SK-N-MC (cell line): ENCODE data around the gene JAM2.

Experiments
- EZH2 ChIP-seq: fragments of 200-600 bp; sonication (generic); IDR thresholded peaks from one replicate; pipeline ENCODE4 v1.6.1; 2017; ENCODE audit warnings: antibody characterized with exemption
- FOXP2 ChIP-seq: optimal IDR thresholded peaks from 2 replicates; pipeline ENCODE3; 2011; ENCODE audit warnings: mild to moderate bottlenecking, moderate library complexity; ENCODE audit not compliant: insufficient read depth; ENCODE audit errors: extremely low read length, control extremely low read depth
- POLR2AphosphoS5 ChIP-seq: IDR thresholded peaks from 2 replicates; pipeline ENCODE4 v1.6.1; 2012; ENCODE audit warnings: mild to moderate bottlenecking, low read depth, low read length, borderline replicate concordance

DNA sequence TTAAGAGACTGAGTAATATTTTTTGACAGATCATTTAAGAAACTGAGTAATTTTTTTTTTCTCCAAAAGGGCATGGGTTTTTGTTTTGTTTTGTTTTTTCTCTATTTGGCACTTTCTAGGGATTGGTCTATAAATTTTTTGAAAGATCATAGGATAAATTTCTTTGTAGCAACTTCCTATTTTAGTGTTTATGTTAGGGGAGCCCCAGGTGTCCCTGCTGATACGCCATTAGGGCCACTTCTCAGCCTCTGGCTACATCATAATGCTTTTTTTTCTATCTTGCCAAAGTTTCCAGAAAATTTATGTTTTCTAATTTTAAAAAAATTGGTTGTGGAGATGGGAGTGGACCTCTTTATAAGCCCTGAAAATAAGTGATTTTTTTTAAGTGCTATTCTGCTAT is 98.4 kb downstream of the JAM2 start:
- TF ChIP-seq POLR2AphosphoS5 = no peak
- TF ChIP-seq EZH2 = no peak
- TF ChIP-seq FOXP2 = no peak
